WI38 (cell line): Measurements from ENCODE around the gene PA2G4.
A peak's percentile ranks its signal among the peaks of the same experiment; 100 is the strongest.

Experiments used
- H3K4me3 ChIP-seq: 2 replicates; pipeline ENCODE4 v1.5.1; 2011; ENCODE audit warnings: low read depth, mild to moderate bottlenecking, control low read depth, low read length
- CTCF ChIP-seq: IDR thresholded peaks from 2 replicates; pipeline ENCODE4 v1.5.1; 2012; ENCODE audit warnings: low read depth, mild to moderate bottlenecking, control low read depth, low read length

PA2G4 gene

GRCh38 chr12:56119361-56119796 lies 15.0 kb downstream of the PA2G4 start:
- peak; percentile 64 for TF ChIP-seq CTCF
- H3K4me3 ChIP-seq, result no peak overlapping the region; the same call in 1 of the 2 replicates

GRCh38 chr12:56120158-56120846 lies 15.9 kb downstream of the PA2G4 start:
- H3K4me3 ChIP-seq, result no peak overlapping the region
- no peak for TF ChIP-seq CTCF

GRCh38 chr12:56121204-56121870 lies 17.0 kb downstream of the PA2G4 start:
- TF ChIP-seq CTCF, result no peak
- no peak overlapping the region for H3K4me3 ChIP-seq

GRCh38 chr12:56122637-56123036 lies 18.3 kb downstream of the PA2G4 start:
- TF ChIP-seq CTCF, result no peak
- H3K4me3 ChIP-seq, result no peak overlapping the region

- H3K4me3 ChIP-seq, result no peak overlapping the region
- no peak for TF ChIP-seq CTCF
Measured at GRCh38 chr12:56124133-56124532, 19.8 kb downstream of the PA2G4 start.

GRCh38 chr12:56126732-56127239 lies 22.4 kb downstream of the PA2G4 start:
- H3K4me3 ChIP-seq, result peak overlapping the region; percentile 92; the same call in 1 of the 2 replicates

More at GRCh38 chr12:56126732-56127239, 22.4 kb downstream of the PA2G4 start:
- no peak for TF ChIP-seq CTCF
